HL-60 (cell line): ENCODE data around the gene OPA1.
A peak's percentile ranks its signal among the peaks of the same experiment; 100 is the strongest.
"Not testable (repeated sequence)": the region's sequence is repeated elsewhere in the genome, so short reads cannot be mapped to it uniquely, and the experiment has no call there.

ENCODE experiments used
- DNase-seq, 2 experiments: peaks; one replicate each; pipeline ENCODE4 v3.0.0-alpha.2; 2010 to 2020; ENCODE audit warnings: low read depth in 1 of 2, low spot score in 1 of 2
- H3K27ac ChIP-seq: fragments of 250-450 bp; sonication (Bioruptor Pico); replicated peaks from 2 replicates; pipeline ENCODE4 v1.5.1; 2020; ENCODE audit warnings: mild to moderate bottlenecking, moderate library complexity
- H3K27me3 ChIP-seq: fragments of 250-450 bp; sonication (Bioruptor Pico); 2 replicates; pipeline ENCODE4 v1.5.1; 2021; ENCODE audit warnings: mild to moderate bottlenecking, moderate library complexity; ENCODE audit not compliant: insufficient read depth, poor library complexity, severe bottlenecking
- H3K4me3 ChIP-seq: replicated peaks from 2 replicates; pipeline ENCODE4 v1.5.1; 2011; ENCODE audit warnings: mild to moderate bottlenecking, control low read depth, low read length; ENCODE audit not compliant: insufficient read depth
- CTCF ChIP-seq: IDR thresholded peaks from one replicate; pipeline ENCODE4 v1.5.1; 2011; ENCODE audit warnings: low read length, control low read depth, inconsistent platforms; ENCODE audit not compliant: insufficient read depth
- GABPA ChIP-seq: IDR thresholded peaks from 2 replicates; pipeline ENCODE4 v1.6.1; 2012; ENCODE audit warnings: low read depth
- POLR2AphosphoS5 ChIP-seq: IDR thresholded peaks from 2 replicates; pipeline ENCODE4 v1.6.1; 2012; ENCODE audit warnings: low read depth
- REST ChIP-seq: IDR thresholded peaks from 2 replicates; pipeline ENCODE4 v1.6.1; 2012; ENCODE audit warnings: low read depth; ENCODE audit not compliant: insufficient replicate concordance
- SPI1 ChIP-seq: IDR thresholded peaks from 2 replicates; pipeline ENCODE4 v1.6.1; 2012; ENCODE audit warnings: low read depth, mild to moderate bottlenecking, borderline replicate concordance

The OPA1 gene

GRCh38 chr3:193599393-193599792 lies 6.4 kb downstream of the OPA1 start:
- DNase-seq = no peak
- TF ChIP-seq POLR2AphosphoS5 (no peak), CTCF (no peak), GABPA (no peak), REST (no peak), SPI1 (no peak)
- Histone ChIP-seq H3K27me3 (no peaks in the 10 kb centered on the region), H3K27ac (no peak overlapping the region), H3K4me3 (no peak overlapping the region)

DNA sequence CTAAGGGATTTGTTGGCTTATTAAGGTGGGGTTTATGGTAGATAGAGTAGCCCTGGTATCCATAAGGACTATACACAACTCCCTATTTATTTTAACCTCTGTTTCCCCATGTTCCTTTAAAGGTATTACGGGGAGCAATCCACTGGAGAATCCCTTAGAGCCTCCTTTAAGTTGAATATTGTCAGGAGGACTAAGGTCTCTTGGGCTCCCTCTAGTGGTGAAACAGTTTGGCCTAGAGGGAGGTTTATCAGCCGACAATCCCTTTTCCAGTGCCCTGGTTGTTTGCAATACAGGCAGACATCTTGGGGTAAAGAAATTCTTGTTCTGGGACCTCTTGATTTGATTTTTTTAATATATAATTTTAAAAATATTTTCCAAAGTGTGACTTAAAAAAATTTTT lies 12.9 kb downstream of the OPA1 start:
- peak; percentile 40 to 68 for DNase-seq
- peak; percentile 67 for TF ChIP-seq CTCF
- no peak for TF ChIP-seq SPI1
- Histone ChIP-seq H3K27me3 (no peaks in the 10 kb centered on the region), H3K27ac (no peak overlapping the region), H3K4me3 (no peak overlapping the region)

GRCh38 chr3:193606892-193607291 lies 13.9 kb downstream of the OPA1 start:
- H3K27me3 ChIP-seq, H3K27ac ChIP-seq, DNase-seq, H3K4me3 ChIP-seq: not testable (repeated sequence)

DNA sequence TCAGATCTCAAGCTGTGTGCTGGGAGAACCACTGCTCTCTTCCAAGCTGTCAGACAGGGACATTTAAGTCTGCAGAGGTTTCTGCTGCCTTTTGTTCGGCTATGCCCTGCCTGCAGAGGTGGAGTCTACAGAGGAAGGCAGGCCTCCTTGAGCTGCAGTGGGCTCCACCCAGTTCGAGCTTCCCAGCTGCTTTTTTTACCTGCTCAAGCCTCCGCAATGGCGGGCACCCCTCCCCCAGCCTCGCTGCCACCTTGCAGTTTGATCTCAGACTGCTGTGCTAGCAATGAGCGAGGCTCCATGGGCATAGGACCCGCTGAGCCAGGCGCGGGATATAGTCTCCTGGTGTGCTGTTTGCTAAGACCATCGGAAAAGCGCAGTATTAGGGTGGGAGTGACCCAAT lies 17.5 kb downstream of the OPA1 start:
- not testable (repeated sequence) for H3K4me3 ChIP-seq, H3K27ac ChIP-seq, H3K27me3 ChIP-seq, DNase-seq

- Histone ChIP-seq H3K27me3 (no peaks in the 10 kb centered on the region), H3K27ac (no peak overlapping the region), H3K4me3 (no peak overlapping the region)
- DNase-seq = no peak
- TF ChIP-seq REST (no peak), CTCF (no peak), SPI1 (no peak), POLR2AphosphoS5 (no peak), GABPA (no peak)
Observed at GRCh38 chr3:193614430-193614829, 21.4 kb downstream of the OPA1 start.
